Stimulated activated CD4-positive, alpha-beta T cell treated with anti-CD3 and anti-CD28 coated beads, Interleukin-4, amount 100 ng/mL, for 24 hours (primary cell): ENCODE data around the gene FAR1.
"Not testable (repeated sequence)": the region's sequence is repeated elsewhere in the genome, so short reads cannot be mapped to it uniquely, and the experiment has no call there.

Experiments used
- DNase-seq: peaks from one replicate; pipeline ENCODE4 v3.0.0-alpha.2; 2020

Gene FAR1

DNA sequence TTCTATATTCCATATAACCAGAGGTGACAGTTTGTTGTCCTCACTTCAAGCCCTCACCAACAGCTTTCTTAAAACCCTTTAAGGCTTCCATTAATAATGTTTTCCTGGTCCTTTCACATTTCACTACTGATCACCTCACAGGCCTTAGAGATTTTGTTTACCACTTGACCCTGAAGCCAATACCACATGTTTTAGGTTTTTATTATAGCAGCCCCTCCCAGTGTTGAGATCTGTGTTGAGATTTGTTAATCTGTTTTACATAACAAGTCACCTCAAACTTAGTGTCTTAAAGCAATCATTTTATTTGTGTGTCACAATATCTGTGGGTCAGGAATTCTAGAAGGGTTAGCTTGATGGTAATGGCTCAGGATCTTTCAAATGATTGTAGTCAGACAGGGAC, 49.9 kb downstream of the FAR1 start:
- DNase-seq: no peak

GRCh38 chr11:13720940-13721339, 52.5 kb downstream of the FAR1 start:
- DNase-seq: no peak

DNA sequence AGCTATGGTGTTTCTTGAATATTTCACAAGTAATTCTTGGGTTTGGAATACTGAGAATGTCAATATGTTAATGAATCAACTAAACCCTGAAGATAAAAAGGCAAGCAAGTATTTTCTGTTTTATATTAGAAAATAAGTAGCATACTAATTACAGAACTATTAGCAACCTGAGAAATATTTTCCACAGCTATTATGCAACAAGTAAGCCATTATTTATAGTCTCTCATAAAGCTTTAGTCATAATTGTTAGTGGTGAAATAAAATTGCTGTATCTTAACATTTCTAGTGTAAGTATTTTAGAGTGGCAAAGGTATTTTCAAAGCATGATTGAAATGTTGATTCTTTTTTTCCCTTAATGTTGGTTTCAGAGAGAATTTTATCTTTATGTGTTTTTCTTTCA, 53.3 kb downstream of the FAR1 start:
- DNase-seq: no peak

GRCh38 chr11:13726456-13726855, 58.0 kb downstream of the FAR1 start:
- DNase-seq: no peak

GRCh38 chr11:13728076-13728475, 59.6 kb downstream of the FAR1 start:
- DNase-seq: no peak

GRCh38 chr11:13734530-13734929, 66.1 kb downstream of the FAR1 start:
- no peak for DNase-seq

- no peak for DNase-seq
Measured at GRCh38 chr11:13745165-13745564, 76.7 kb downstream of the FAR1 start.

GRCh38 chr11:13753316-13753715, 84.8 kb downstream of the FAR1 start:
- not testable (repeated sequence) for DNase-seq

DNA sequence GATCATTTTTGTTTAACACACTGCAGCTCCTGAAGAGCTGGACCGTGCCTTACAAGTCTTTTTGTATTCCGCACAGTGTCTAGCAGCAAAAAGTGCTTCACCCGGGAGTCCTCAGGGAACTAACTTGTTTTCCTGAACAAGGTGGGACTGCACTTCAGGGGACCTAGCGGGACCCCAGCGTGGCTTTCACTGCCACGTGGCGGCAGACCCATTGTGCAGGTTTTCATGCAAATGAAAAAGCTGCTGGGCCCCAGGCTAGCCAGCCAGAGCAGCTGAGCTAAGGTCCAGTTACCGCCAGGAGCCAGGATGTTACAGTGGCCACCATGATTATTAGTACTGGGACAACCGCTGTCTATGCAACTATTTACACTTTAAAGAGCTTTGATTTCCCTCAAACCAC, 90.6 kb downstream of the FAR1 start:
- DNase-seq: no peak

- DNase-seq: no peak
Measured at GRCh38 chr11:13760115-13760514, 91.6 kb downstream of the FAR1 start.

GRCh38 chr11:13761250-13761649, 92.8 kb downstream of the FAR1 start:
- no peak for DNase-seq

GRCh38 chr11:13761716-13762115, 93.2 kb downstream of the FAR1 start:
- no peak for DNase-seq

- no peak for DNase-seq
Measured at GRCh38 chr11:13762718-13763117, 94.2 kb downstream of the FAR1 start.

DNA sequence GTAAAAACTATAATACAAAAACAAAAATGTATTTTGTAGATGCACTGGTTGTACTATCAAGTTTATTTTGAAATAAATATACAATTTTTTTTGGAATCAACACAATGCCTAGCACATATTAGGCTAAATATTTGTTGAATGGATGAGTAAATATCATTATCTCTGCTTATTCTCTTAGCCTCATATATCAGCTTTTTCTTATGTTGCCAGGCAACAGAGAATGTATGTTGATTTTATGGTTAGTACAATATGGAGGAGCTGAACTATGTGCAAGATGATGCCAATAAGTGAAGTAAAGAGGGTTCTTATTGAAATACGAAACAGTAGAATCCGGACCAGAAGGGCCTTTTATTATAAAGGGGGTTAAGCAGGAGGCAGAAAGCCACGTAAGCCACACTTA, 94.9 kb downstream of the FAR1 start:
- no peak for DNase-seq

- DNase-seq: no peak
Measured at GRCh38 chr11:13765886-13766285, 97.4 kb downstream of the FAR1 start.

DNA sequence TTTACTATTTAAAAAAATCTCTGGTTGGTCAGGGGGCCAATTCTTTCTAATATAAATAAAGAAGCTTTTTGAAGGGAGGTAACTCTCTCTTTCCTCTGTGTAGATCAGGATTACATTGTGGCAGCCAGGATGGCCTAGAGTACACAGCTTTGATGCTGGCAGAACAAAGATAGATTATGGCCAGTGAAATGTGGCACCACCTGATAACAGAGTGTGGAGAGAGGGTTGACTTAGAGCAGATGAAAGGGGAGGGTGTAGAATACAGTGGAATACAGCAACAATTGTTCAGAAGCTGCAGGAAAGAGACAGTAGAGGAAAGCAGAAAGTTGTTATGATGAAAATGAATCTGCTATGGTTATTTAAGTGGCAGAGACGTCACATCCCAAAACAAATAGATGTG, 99.0 kb downstream of the FAR1 start:
- no peak for DNase-seq

DNA sequence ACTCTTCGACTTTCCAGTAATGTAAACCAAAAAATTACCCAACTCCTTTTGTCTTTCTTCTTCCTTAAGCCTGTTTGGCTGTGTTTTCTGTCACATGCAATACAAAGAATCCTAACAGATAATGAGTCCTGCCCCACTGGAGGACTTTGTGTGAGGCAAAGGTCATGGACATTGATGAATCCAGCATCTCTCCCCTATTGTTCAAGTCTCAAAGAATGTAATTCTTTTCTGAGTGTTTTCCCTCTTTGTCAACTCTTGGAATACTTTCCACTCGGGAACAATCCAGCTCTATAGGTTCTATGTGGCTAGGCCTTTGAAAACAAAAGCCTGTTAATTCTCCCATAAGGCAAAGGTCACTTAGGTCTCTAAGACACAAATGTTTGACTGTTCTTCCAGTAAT, 100.7 kb downstream of the FAR1 start:
- no peak for DNase-seq

- no peak for DNase-seq
Measured at GRCh38 chr11:13771151-13771550, 102.7 kb downstream of the FAR1 start.

GRCh38 chr11:13772223-13773046, 104.0 kb downstream of the FAR1 start:
- peak; percentile 26 for DNase-seq

GRCh38 chr11:13775471-13775870, 107.0 kb downstream of the FAR1 start:
- DNase-seq: no peak

DNA sequence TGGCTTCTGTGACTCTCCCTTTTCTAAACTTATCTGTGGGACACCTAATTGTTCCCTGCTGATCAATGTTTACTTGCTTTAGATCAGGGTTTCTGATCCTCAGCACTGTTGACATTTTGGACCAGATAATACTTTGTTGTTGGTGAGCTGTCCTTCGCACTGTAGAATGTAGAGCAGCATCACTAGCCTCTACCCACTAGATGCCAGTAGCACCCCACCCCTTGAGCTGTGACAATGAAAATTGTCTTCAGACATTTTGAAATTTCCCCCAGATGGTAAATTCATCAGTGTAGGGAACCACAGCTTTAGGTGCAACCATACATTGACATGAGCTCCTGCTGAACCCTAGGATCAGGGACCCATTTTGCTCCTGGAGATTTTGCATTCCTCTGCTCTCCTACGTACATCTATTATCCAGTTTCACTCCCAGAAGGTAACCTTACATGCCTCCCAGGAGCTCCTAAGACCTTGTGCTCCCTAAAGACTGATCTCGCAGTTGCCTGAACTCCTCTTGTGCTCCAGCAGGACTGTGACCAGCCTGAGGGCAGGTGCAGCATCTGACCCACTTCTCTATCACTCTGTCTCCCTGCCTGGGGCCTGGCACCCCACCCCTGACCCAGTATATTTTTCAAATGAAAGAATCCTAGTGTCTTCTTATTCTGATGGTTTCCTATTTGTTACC, 107.8 kb downstream of the FAR1 start:
- no peak for DNase-seq

DNA sequence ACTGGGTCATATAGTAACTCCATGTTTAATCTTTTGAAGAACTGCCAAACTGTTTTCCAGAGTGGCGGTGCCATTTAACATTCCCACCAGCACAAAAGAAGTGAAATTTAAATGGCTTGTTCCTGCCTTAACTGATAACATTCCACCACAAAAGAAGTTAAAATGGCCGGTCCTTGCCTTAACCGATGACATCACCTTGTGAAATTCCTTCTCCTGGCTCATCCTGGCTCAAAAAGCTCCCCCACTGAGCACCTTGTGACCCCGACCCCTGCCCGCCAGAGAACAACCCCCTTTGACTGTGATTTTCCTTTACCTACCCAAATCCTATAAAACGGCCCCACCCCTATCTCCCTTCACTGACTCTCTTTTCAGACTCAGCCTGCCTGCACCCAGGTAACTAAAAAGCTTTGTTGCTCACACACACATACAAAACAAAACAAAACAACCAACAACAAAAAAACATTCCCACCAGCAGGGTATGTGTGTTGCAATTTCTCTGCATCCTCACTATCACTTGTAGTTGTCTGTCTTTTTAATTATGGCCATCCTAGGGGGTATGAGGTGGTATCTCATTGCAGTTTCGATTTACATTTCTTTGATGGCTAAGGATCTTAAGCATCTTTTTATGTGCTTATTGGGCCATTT, 109.0 kb downstream of the FAR1 start:
- no peak for DNase-seq

DNA sequence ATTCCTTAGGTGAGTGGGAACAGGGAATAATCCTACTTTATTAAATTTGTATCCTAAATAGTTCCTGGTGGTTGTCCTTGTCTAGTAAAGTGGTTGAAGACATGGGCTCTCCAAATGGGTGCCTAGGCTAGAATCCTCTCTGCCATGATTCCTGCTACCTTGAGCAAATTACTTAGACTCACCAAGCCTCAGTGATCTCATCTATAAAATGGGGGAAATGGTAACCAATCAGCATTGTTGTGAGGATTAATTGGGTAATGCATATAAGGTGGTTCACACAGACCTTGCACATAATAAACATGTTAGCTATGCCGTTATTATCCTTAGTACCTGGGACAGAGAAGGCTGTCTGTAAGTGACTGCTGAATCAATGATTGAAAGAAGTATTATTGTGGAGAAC, 109.9 kb downstream of the FAR1 start:
- DNase-seq: no peak

- no peak for DNase-seq
Measured at GRCh38 chr11:13781153-13781552, 112.7 kb downstream of the FAR1 start.
